Right lobe of liver (tissue), 4 donors: ENCODE measurements around the gene RALGAPA2.

Experiments used
- CTCF ChIP-seq, 4 donors: fragments of 200-600 bp in 3 of 4; fragments of 450-650 bp in 1 of 4; IDR thresholded peaks; one replicate each; pipeline versions ENCODE4 v1.5.1 to v1.8.0; 2016 to 2022; ENCODE audit warnings: antibody characterized with exemption in 4 of 4, mild to moderate bottlenecking in 2 of 4
- POLR2A ChIP-seq: fragments of 450-650 bp; IDR thresholded peaks from one replicate; pipeline ENCODE4 v1.6.1; 2017; ENCODE audit warnings: antibody characterized with exemption, mild to moderate bottlenecking
- donor health status: DM: no; HTN: no; CAD: no.
- donor health status: DM: no; HTN: no; CAD: no.
- donor health status: DM: no; HTN: yes; CAD: no.

GRCh38 chr20:20404633-20405032 lies 307.8 kb downstream of the RALGAPA2 start:
- TF ChIP-seq POLR2A (no peak), CTCF (IDR thresholded peaks at IDR 0.05) (no peak)
